CD8-positive, alpha-beta memory T cell (primary cell): ENCODE measurements around the gene P2RX6. TPM values are rescaled to one million over a fixed set of nuclear protein-coding genes. Genes with fewer than 3 reads are reported as not detected.
A peak's percentile ranks its signal among the peaks of the same experiment; 100 is the strongest.

Experiments
- CTCF ChIA-PET: fragments of 350-600 bp; sonication (Branson Sonifier 250); formaldehyde crosslinking; loops from one replicate; lab custom pipeline; 2021; ENCODE audit warnings: antibody characterized with exemption; lab: Charles Lee
- POLR2A ChIA-PET: fragments of 350-600 bp; sonication (Branson Sonifier 250); formaldehyde crosslinking; loops from one replicate; lab custom pipeline; 2021; ENCODE audit warnings: antibody characterized with exemption; lab: Charles Lee
- DNase-seq, 5 donors: peaks; one replicate each; pipeline versions ENCODE4 v3.0.0 to v3.0.0-alpha.2; 2020 to 2022; ENCODE audit warnings: mixed read lengths in 1 of 5
- H3K27ac ChIP-seq: one replicate; pipeline ENCODE4 v1.7.0; 2013; ENCODE audit warnings: low read depth, mild to moderate bottlenecking, low read length, moderate library complexity
- H3K27me3 ChIP-seq: 2 replicates; pipeline ENCODE4 v1.7.0; 2013; ENCODE audit warnings: low read length, mild to moderate bottlenecking; ENCODE audit not compliant: insufficient read depth, poor library complexity, severe bottlenecking
- H3K36me3 ChIP-seq: 2 replicates; pipeline ENCODE4 v1.7.0; 2013; ENCODE audit warnings: mild to moderate bottlenecking, low read length, moderate library complexity; ENCODE audit not compliant: insufficient read depth
- H3K4me1 ChIP-seq: 2 replicates; pipeline ENCODE4 v1.7.0; 2013; ENCODE audit warnings: mild to moderate bottlenecking, low read length, moderate library complexity; ENCODE audit not compliant: insufficient read depth
- H3K4me3 ChIP-seq: 2 replicates; pipeline ENCODE4 v1.7.0; 2013; ENCODE audit warnings: mild to moderate bottlenecking, low read length
- H3K9me3 ChIP-seq: 2 replicates; pipeline ENCODE4 v1.7.0; 2013; ENCODE audit warnings: mild to moderate bottlenecking, low read length
- H3K27ac Mint-ChIP-seq, 8 donors: one replicate each; pipeline ENCODE4 v1.8.0; 2020 to 2021; ENCODE audit warnings: mixed read lengths in 8 of 8, mild to moderate bottlenecking in 6 of 8, inconsistent platforms in 3 of 8, moderate library complexity in 3 of 8
- H3K27me3 Mint-ChIP-seq, 2 donors: one replicate each; pipeline ENCODE4 v1.8.0; 2020 to 2021; ENCODE audit warnings: mixed read lengths in 2 of 2, mild to moderate bottlenecking in 1 of 2, moderate library complexity in 1 of 2
- H3K36me3 Mint-ChIP-seq, 3 donors: one replicate each; pipeline ENCODE4 v1.8.0; 2020 to 2021; ENCODE audit warnings: mixed read lengths in 3 of 3, inconsistent platforms in 1 of 3, mild to moderate bottlenecking in 1 of 3
- H3K4me1 Mint-ChIP-seq, 3 donors: one replicate each; pipeline ENCODE4 v1.8.0; 2020 to 2021; ENCODE audit warnings: mixed read lengths in 3 of 3, inconsistent platforms in 1 of 3, mild to moderate bottlenecking in 1 of 3
- H3K4me3 Mint-ChIP-seq, 7 donors: one replicate each; pipeline ENCODE4 v1.8.0; 2020 to 2021; ENCODE audit warnings: mixed read lengths in 7 of 7, mild to moderate bottlenecking in 6 of 7, moderate library complexity in 4 of 7, inconsistent platforms in 2 of 7
- H3K9me3 Mint-ChIP-seq, 5 donors: one replicate each; pipeline ENCODE4 v1.8.0; 2020 to 2022; ENCODE audit warnings: mixed read lengths in 5 of 5, mild to moderate bottlenecking in 3 of 5, moderate library complexity in 2 of 5, inconsistent platforms in 1 of 5
- polyA plus RNA-seq: library from polyadenylated mRNA; unstranded; fragments of 300-500 nt; fragmentation: Illumina TruSeq; gene quantifications from one replicate; pipeline ENCODE4 v1.2.3, GENCODE V29; 2021
- total RNA-seq, 2 experiments: library from RNA; stranded (reverse); gene quantifications; one replicate each; pipeline ENCODE4 v1.2.3, GENCODE V29; 2021

The P2RX6 gene
- total and polyA plus RNA-seq, 3 experiments from 2014 or later = 0.24 to 0.35 (median 0.33) TPM

GRCh38 chr22:21009638-21010425, 5.1 kb upstream of the P2RX6 start:
- DNase-seq = peak in 1 of 5 donors; percentile 26
- CTCF ChIA-PET = no interaction called here

GRCh38 chr22:21010426-21011113, 4.4 kb upstream of the P2RX6 start:
- H3K27me3 Mint-ChIP-seq = peaks cover 0 to 2% of the 10 kb centered on the region in 2 donors
- ChIA-PET CTCF (no interaction called here), POLR2A (no interaction called here)

More at GRCh38 chr22:21009638-21010425, 5.1 kb upstream of the P2RX6 start:
- Mint-ChIP-seq H3K9me3 (no peaks in the 10 kb centered on the region), H3K36me3 (no peaks in the 10 kb centered on the region), H3K27ac (peak overlapping the region in 4 of 8 donors; percentile 7 to 37 (median 17)), H3K27me3 (no peaks in the 10 kb centered on the region), H3K4me1 (peaks cover 15 to 17% (median 16%) of the 10 kb centered on the region in 3 donors), H3K4me3 (peak overlapping the region in 2 of 7 donors; percentile 23 to 60)
- H3K27ac ChIP-seq = no peak overlapping the region
- POLR2A ChIA-PET = no interaction called here
- no peak overlapping the region for H3K4me3 ChIP-seq
- H3K36me3 ChIP-seq = no peaks in the 10 kb centered on the region
- no peaks in the 10 kb centered on the region for H3K27me3 ChIP-seq
- H3K9me3 ChIP-seq = no peaks in the 10 kb centered on the region
- H3K4me1 ChIP-seq = peaks cover 6% of the 10 kb centered on the region

GRCh38 chr22:21012446-21013407, 2.2 kb upstream of the P2RX6 start:
- no peak overlapping the region for H3K4me3 ChIP-seq
- H3K27me3 ChIP-seq = no peaks in the 10 kb centered on the region
- POLR2A ChIA-PET = interaction anchor here (1.9 kb wide), 1 partner anchor 10 kb away, joined by 12 read pairs; the partner anchor contains the start of gene THAP7
- Mint-ChIP-seq H3K36me3 (no peaks in the 10 kb centered on the region), H3K27me3 (peaks cover 0 to 2% of the 10 kb centered on the region in 2 donors), H3K9me3 (no peaks in the 10 kb centered on the region), H3K4me1 (peaks cover 26 to 34% (median 26%) of the 10 kb centered on the region in 3 donors), H3K27ac (peak overlapping the region; percentile 76 to 96 (median 91)), H3K4me3 (peak overlapping the region; percentile 57 to 88 (median 73))
- no peak for DNase-seq
- peak overlapping the region; percentile 90 for H3K27ac ChIP-seq
- H3K36me3 ChIP-seq = no peaks in the 10 kb centered on the region
- no peaks in the 10 kb centered on the region for H3K9me3 ChIP-seq
- H3K4me1 ChIP-seq = peaks cover 18% of the 10 kb centered on the region
- CTCF ChIA-PET = interaction anchor here (0.6 to 1.1 kb wide), 2 partner anchors 8 to 9 kb away, joined by 4 read pairs; no protein-coding TSS in a partner anchor

More at GRCh38 chr22:21010426-21011113, 4.4 kb upstream of the P2RX6 start:
- Mint-ChIP-seq H3K36me3 (no peaks in the 10 kb centered on the region), H3K9me3 (no peaks in the 10 kb centered on the region), H3K4me1 (peaks cover 20 to 25% (median 23%) of the 10 kb centered on the region in 3 donors), H3K4me3 (no peak overlapping the region), H3K27ac (peak overlapping the region in 5 of 8 donors; percentile 15 to 63 (median 37))
- H3K36me3 ChIP-seq = no peaks in the 10 kb centered on the region
- H3K27me3 ChIP-seq = no peaks in the 10 kb centered on the region
- H3K4me3 ChIP-seq = no peak overlapping the region
- no peaks in the 10 kb centered on the region for H3K9me3 ChIP-seq
- H3K27ac ChIP-seq = no peak overlapping the region
- peaks cover 12% of the 10 kb centered on the region for H3K4me1 ChIP-seq
- no peak for DNase-seq

GRCh38 chr22:21013657-21014201, 1.2 kb upstream of the P2RX6 start:
- Histone ChIP-seq H3K27me3 (no peaks in the 10 kb centered on the region), H3K4me3 (peak overlapping the region; percentile 74), H3K9me3 (no peaks in the 10 kb centered on the region), H3K4me1 (peaks cover 18% of the 10 kb centered on the region), H3K36me3 (no peaks in the 10 kb centered on the region), H3K27ac (peak overlapping the region; percentile 90)
- ChIA-PET CTCF (interaction anchor here (1.1 kb wide), 1 partner anchor 10 kb away, joined by 4 read pairs; no protein-coding TSS in a partner anchor), POLR2A (interaction anchor here (1.9 kb wide), 1 partner anchor 11 kb away, joined by 12 read pairs; the partner anchor contains the start of gene THAP7)
- peaks cover 0 to 2% of the 10 kb centered on the region in 2 donors for H3K27me3 Mint-ChIP-seq
- DNase-seq = peak in 1 of 5 donors; percentile 17
- no peaks in the 10 kb centered on the region for H3K9me3 Mint-ChIP-seq
- H3K36me3 Mint-ChIP-seq = no peaks in the 10 kb centered on the region
- peak overlapping the region; percentile 73 to 89 (median 85) for H3K4me3 Mint-ChIP-seq
- peak overlapping the region; percentile 92 to 98 (median 96) for H3K27ac Mint-ChIP-seq
- H3K4me1 Mint-ChIP-seq = peaks cover 26 to 34% (median 26%) of the 10 kb centered on the region in 3 donors

- peak overlapping the region; percentile 73 to 89 (median 85) for H3K4me3 Mint-ChIP-seq
- peaks cover 26 to 34% (median 26%) of the 10 kb centered on the region in 3 donors for H3K4me1 Mint-ChIP-seq
- Histone ChIP-seq H3K36me3 (no peaks in the 10 kb centered on the region), H3K27ac (peak overlapping the region; percentile 90), H3K4me1 (peaks cover 18% of the 10 kb centered on the region), H3K4me3 (peak overlapping the region; percentile 74), H3K27me3 (no peaks in the 10 kb centered on the region), H3K9me3 (no peaks in the 10 kb centered on the region)
- H3K9me3 Mint-ChIP-seq = no peaks in the 10 kb centered on the region
- H3K27ac Mint-ChIP-seq = peak overlapping the region; percentile 91 to 98 (median 96)
- ChIA-PET POLR2A (interaction anchor here (0.7 to 1.9 kb wide), 2 partner anchors 12 to 1722 kb away, joined by 3 to 12 read pairs; partner anchors contain the start of gene THAP7), CTCF (interaction anchor here (1.1 to 1.3 kb wide), 2 partner anchors 10 to 12 kb away, joined by 4 read pairs; partner anchors contain the start of gene THAP7)
- peaks cover 0 to 2% of the 10 kb centered on the region in 2 donors for H3K27me3 Mint-ChIP-seq
- DNase-seq = peak; percentile 80 to 93 (median 82)
- H3K36me3 Mint-ChIP-seq = no peaks in the 10 kb centered on the region
Observed at GRCh38 chr22:21014202-21014725, 701 bp upstream of the P2RX6 start.

- Histone ChIP-seq H3K27ac (peak overlapping the region; percentile 90), H3K4me3 (no peak overlapping the region), H3K36me3 (no peaks in the 10 kb centered on the region), H3K27me3 (no peaks in the 10 kb centered on the region), H3K4me1 (peaks cover 18% of the 10 kb centered on the region), H3K9me3 (no peaks in the 10 kb centered on the region)
- Mint-ChIP-seq H3K4me3 (peak overlapping the region in 1 of 7 donors; percentile 89), H3K27ac (peak overlapping the region in 6 of 8 donors; percentile 78 to 98 (median 96)), H3K36me3 (no peaks in the 10 kb centered on the region), H3K9me3 (no peaks in the 10 kb centered on the region), H3K4me1 (peaks cover 26 to 34% (median 26%) of the 10 kb centered on the region in 3 donors), H3K27me3 (peaks cover 0 to 2% of the 10 kb centered on the region in 2 donors)
- POLR2A ChIA-PET = interaction anchor here (1.1 kb wide), 1 partner anchor 13 kb away, joined by 3 read pairs; the partner anchor contains the start of gene THAP7
- DNase-seq = no peak
- CTCF ChIA-PET = interaction anchor here (1.3 kb wide), 1 partner anchor 13 kb away, joined by 4 read pairs; the partner anchor contains the start of gene THAP7
Observed at GRCh38 chr22:21015466-21016006, 571 bp downstream of the P2RX6 start.
